Parathyroid adenoma (tissue), 2 donors: Measurements from ENCODE around the gene GOLPH3L.
A peak's percentile ranks its signal among the peaks of the same experiment; 100 is the strongest.

ENCODE experiments used
- H2AFZ ChIP-seq: fragments of 300-600 bp; sonication (generic); one replicate; pipeline ENCODE4 v1.7.0; 2017; ENCODE audit warnings: antibody characterized with exemption, mild to moderate bottlenecking
- H3K27ac ChIP-seq: fragments of 300-600 bp; sonication (generic); one replicate; pipeline ENCODE4 v1.7.0; 2017
- H3K27me3 ChIP-seq: fragments of 300-600 bp; sonication (generic); one replicate; pipeline ENCODE4 v1.7.0; 2017; ENCODE audit warnings: low read length; ENCODE audit not compliant: control insufficient read depth, insufficient read depth
- H3K36me3 ChIP-seq: fragments of 300-600 bp; sonication (generic); one replicate; pipeline ENCODE4 v1.7.0; 2017; ENCODE audit warnings: low read length; ENCODE audit not compliant: control insufficient read depth, insufficient read depth
- H3K4me1 ChIP-seq: fragments of 300-600 bp; sonication (generic); one replicate; pipeline ENCODE4 v1.7.0; 2017; ENCODE audit warnings: control low read depth
- H3K4me2 ChIP-seq: fragments of 300-600 bp; sonication (generic); one replicate; pipeline ENCODE4 v1.7.0; 2017; ENCODE audit warnings: low read length
- H3K4me3 ChIP-seq: fragments of 300-600 bp; sonication (generic); one replicate; pipeline ENCODE4 v1.7.0; 2017; ENCODE audit warnings: low read depth, low read length
- H3K79me2 ChIP-seq: fragments of 300-600 bp; sonication (generic); one replicate; pipeline ENCODE4 v1.7.0; 2017; ENCODE audit warnings: control low read depth
- H3K9ac ChIP-seq: fragments of 300-600 bp; sonication (generic); one replicate; pipeline ENCODE4 v1.7.0; 2017; ENCODE audit warnings: mild to moderate bottlenecking
- H3K9me3 ChIP-seq: fragments of 300-600 bp; sonication (generic); one replicate; pipeline ENCODE4 v1.7.0; 2017; ENCODE audit warnings: low read length; ENCODE audit not compliant: control insufficient read depth
- CTCF ChIP-seq: fragments of 300-600 bp; sonication (generic); IDR thresholded peaks from one replicate; pipeline ENCODE4 v1.7.0; 2017; ENCODE audit warnings: antibody characterized with exemption, mild to moderate bottlenecking
- donor health status: primary hyperparathyroidism.

The GOLPH3L gene

GRCh38 chr1:150622303-150622975 lies 74.5 kb downstream of the GOLPH3L start:
- H2AFZ ChIP-seq: no peak overlapping the region
- no peaks in the 10 kb centered on the region for H3K9me3 ChIP-seq
- peaks cover 2% of the 10 kb centered on the region for H3K79me2 ChIP-seq
- no peaks in the 10 kb centered on the region for H3K4me1 ChIP-seq
- no peak overlapping the region for H3K9ac ChIP-seq
- H3K4me2 ChIP-seq: no peak overlapping the region
- TF ChIP-seq CTCF: no peak
- no peaks in the 10 kb centered on the region for H3K27me3 ChIP-seq
- H3K4me3 ChIP-seq: no peak overlapping the region
- peak overlapping the region; percentile 36 for H3K27ac ChIP-seq
- no peaks in the 10 kb centered on the region for H3K36me3 ChIP-seq

GRCh38 chr1:150621497-150622302 lies 75.3 kb downstream of the GOLPH3L start:
- no peak overlapping the region for H2AFZ ChIP-seq
- no peak overlapping the region for H3K9ac ChIP-seq
- no peaks in the 10 kb centered on the region for H3K36me3 ChIP-seq
- no peak overlapping the region for H3K4me3 ChIP-seq
- no peaks in the 10 kb centered on the region for H3K9me3 ChIP-seq
- H3K4me1 ChIP-seq: no peaks in the 10 kb centered on the region
- H3K4me2 ChIP-seq: no peak overlapping the region
- no peaks in the 10 kb centered on the region for H3K27me3 ChIP-seq
- H3K27ac ChIP-seq: peak overlapping the region; percentile 36
- peaks cover 2% of the 10 kb centered on the region for H3K79me2 ChIP-seq
- peak; percentile 48 for TF ChIP-seq CTCF

- no peak overlapping the region for H2AFZ ChIP-seq
- no peaks in the 10 kb centered on the region for H3K36me3 ChIP-seq
- H3K4me3 ChIP-seq: no peak overlapping the region
- no peak overlapping the region for H3K4me2 ChIP-seq
- H3K79me2 ChIP-seq: peaks cover 1% of the 10 kb centered on the region
- no peak overlapping the region for H3K27ac ChIP-seq
- no peak overlapping the region for H3K9ac ChIP-seq
- no peaks in the 10 kb centered on the region for H3K27me3 ChIP-seq
- no peaks in the 10 kb centered on the region for H3K9me3 ChIP-seq
- H3K4me1 ChIP-seq: no peaks in the 10 kb centered on the region
- TF ChIP-seq CTCF: no peak
Observed at GRCh38 chr1:150620919-150621318, 76.0 kb downstream of the GOLPH3L start.

DNA sequence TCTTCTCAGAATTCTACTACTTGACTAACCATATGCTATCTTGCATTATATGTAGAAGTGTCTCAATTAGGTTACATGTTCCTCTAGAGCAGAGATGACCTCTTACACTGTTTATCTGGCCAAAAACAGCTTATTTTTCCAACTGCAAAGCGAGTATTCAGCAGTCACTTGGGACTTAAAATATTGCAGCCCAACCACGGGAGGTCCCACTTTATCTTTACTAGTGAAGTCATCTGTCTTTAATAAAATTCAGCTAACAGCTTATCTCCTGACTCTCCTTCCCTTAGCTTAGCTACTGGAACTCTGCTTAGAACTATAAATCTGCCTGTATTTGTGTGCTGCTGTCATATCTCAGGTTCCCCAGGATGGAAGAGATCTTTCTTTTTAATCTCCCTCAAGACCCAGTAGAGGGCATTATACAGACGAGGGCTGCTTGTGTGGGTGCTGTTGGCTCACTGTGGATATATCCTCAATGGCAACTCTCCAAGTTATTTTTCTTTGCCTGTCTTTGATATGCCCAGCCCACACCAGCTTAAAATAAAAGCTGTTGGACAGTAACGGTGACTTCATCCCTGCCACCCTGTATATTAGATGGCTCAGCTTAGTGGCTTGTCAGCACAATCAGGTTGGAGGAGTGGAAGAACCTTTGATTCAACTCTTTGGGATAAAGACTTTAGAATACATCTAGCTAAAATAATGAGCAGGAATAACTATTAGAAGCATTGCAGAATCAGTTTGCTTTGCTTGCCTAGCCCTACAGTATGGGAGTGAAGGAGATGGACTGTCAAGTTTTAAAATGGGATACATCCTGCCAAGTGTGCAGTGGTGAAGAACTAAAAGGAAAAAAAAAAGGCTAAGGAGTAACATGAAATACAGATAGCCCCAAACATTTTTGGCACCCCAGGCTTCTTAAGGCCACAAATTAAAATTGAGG lies 77.1 kb downstream of the GOLPH3L start:
- Histone ChIP-seq H3K36me3 (no peaks in the 10 kb centered on the region), H3K4me3 (no peak overlapping the region), H3K27me3 (no peaks in the 10 kb centered on the region), H2AFZ (no peak overlapping the region), H3K27ac (peak overlapping the region; percentile 13), H3K9ac (no peak overlapping the region), H3K79me2 (no peaks in the 10 kb centered on the region), H3K4me2 (no peak overlapping the region), H3K9me3 (no peaks in the 10 kb centered on the region), H3K4me1 (no peaks in the 10 kb centered on the region)
- TF ChIP-seq CTCF: no peak
